Uterus (tissue), 4 donors: ENCODE results near the gene GPBP1L1. TPM values are rescaled to one million over a fixed set of nuclear protein-coding genes. Genes with fewer than 3 reads are reported as not detected.

Experiments
- DNase-seq, 2 donors: peaks; one replicate each; pipeline ENCODE4 v3.0.0-alpha.2; 2019 to 2020
- H3K27ac ChIP-seq, 2 donors: fragments of 200-600 bp; sonication (generic); 1 replicate in 1 of 2; 2 replicates in 1 of 2; pipeline ENCODE4 v1.5.1; 2016 to 2018
- H3K27me3 ChIP-seq, 2 donors: fragments of 200-600 bp; sonication (generic); one replicate each; pipeline ENCODE4 v1.5.1; 2018 to 2019; ENCODE audit warnings: control low read depth in 1 of 2
- H3K36me3 ChIP-seq, 2 donors: fragments of 200-600 bp; sonication (generic); one replicate each; pipeline ENCODE4 v1.5.1; 2019; ENCODE audit warnings: control low read depth in 1 of 2
- H3K4me1 ChIP-seq, 2 donors: fragments of 200-600 bp; sonication (generic); one replicate each; pipeline ENCODE4 v1.5.1; 2018 to 2019; ENCODE audit warnings: control low read depth in 1 of 2
- H3K4me3 ChIP-seq, 2 donors: fragments of 200-600 bp; sonication (generic); 1 replicate in 1 of 2; 2 replicates in 1 of 2; pipeline ENCODE4 v1.5.1; 2018 to 2019; ENCODE audit warnings: mild to moderate bottlenecking in 1 of 2
- H3K9me3 ChIP-seq, 2 donors: fragments of 200-600 bp; sonication (generic); one replicate each; pipeline ENCODE4 v1.5.1; 2019; ENCODE audit warnings: control low read depth in 1 of 2
- POLR2A ChIP-seq, 2 donors: fragments of 450-650 bp; IDR thresholded peaks; one replicate each; pipeline ENCODE4 v1.6.1; 2016; ENCODE audit warnings: antibody characterized with exemption in 2 of 2, mild to moderate bottlenecking in 1 of 2, moderate library complexity in 1 of 2
- intact Hi-C: fragments of 100-400 bp; cut with DNase I; formaldehyde crosslinking; loops from one replicate; pipeline ENCODE4 v1.15.1; 2023; ENCODE audit warnings: low total_unique reads
- total RNA-seq, 4 donors: library from RNA; depleted of rRNA in 3 of 4; stranded (reverse); fragments of >200 nt in 3 of 4; gene quantifications; one replicate each; pipeline versions ENCODE4 v1.1.0 to v1.2.4, GENCODE V29; 2014 to 2023
- TF ChIP-seq, protein P1 (sequence below), 4 experiments: fragments of 200-600 bp in 2 of 4; fragments of 450-650 bp in 2 of 4; sonication (generic) in 2 of 4; IDR thresholded peaks; one replicate each; pipeline ENCODE4 v1.5.1; 2016 to 2019; ENCODE audit warnings: antibody characterized with exemption in 4 of 4, mild to moderate bottlenecking in 2 of 4, moderate library complexity in 1 of 4
- donor health status: DM: yes; HTN: yes; CAD: no.

GPBP1L1 gene
- total RNA-seq, 4 donors from 2014 or later = 61.2 to 136 (median 109) TPM

DNA sequence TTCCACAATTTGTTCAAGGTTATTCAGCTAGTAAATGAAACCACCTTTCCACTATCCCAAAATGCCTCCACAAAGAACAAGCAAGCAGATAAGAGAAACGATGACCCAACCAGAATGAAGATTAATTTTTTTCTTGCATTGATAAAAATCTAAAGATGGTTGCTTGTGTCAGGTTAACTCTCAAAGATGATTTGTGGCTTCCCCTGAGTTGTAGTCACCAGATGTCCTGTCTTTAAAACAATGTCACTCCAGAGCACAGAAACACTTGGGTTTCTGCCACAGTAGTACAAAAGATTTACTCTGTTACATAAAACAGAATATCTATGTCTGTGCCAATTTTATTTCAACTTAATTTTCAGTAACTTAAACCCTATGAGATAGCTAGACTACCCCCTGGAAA, 51.1 kb downstream of the GPBP1L1 start:
- no peak for DNase-seq
- Histone ChIP-seq H3K27me3 (no peaks in the 10 kb centered on the region), H3K27ac (peak overlapping the region in 1 of 2 donors; percentile 64), H3K9me3 (no peaks in the 10 kb centered on the region), H3K4me3 (no peak overlapping the region), H3K36me3 (no peaks in the 10 kb centered on the region), H3K4me1 (no peaks in the 10 kb centered on the region)
- intact Hi-C loops = no loop called here
- TF ChIP-seq, protein P1, sequence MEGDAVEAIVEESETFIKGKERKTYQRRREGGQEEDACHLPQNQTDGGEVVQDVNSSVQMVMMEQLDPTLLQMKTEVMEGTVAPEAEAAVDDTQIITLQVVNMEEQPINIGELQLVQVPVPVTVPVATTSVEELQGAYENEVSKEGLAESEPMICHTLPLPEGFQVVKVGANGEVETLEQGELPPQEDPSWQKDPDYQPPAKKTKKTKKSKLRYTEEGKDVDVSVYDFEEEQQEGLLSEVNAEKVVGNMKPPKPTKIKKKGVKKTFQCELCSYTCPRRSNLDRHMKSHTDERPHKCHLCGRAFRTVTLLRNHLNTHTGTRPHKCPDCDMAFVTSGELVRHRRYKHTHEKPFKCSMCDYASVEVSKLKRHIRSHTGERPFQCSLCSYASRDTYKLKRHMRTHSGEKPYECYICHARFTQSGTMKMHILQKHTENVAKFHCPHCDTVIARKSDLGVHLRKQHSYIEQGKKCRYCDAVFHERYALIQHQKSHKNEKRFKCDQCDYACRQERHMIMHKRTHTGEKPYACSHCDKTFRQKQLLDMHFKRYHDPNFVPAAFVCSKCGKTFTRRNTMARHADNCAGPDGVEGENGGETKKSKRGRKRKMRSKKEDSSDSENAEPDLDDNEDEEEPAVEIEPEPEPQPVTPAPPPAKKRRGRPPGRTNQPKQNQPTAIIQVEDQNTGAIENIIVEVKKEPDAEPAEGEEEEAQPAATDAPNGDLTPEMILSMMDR (IDR thresholded peaks at IDR 0.05) = no peak
- no peak for TF ChIP-seq POLR2A (IDR thresholded peaks at IDR 0.05)

DNA sequence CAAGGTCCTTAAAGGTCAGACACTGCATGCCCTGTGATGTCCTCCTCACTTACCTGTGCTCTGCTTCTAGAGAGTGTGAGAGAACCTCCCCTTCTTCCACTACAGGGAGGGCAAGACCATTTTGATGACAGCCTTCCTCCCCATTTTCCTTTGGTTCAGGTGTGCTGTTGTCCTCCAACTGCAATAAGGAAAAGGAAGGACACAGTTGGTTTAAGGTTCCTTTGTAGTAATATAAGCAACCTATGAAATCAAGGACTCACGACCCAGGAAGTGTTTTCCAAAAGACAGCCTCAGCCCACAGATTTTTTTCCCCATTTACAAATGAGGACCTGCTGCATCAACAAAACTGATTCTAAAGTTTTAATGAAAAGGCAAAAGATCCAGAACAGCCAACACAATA, 55.9 kb downstream of the GPBP1L1 start:
- Histone ChIP-seq H3K27ac (peak overlapping the region in 1 of 2 donors; percentile 60), H3K36me3 (no peaks in the 10 kb centered on the region), H3K4me3 (no peak overlapping the region), H3K27me3 (no peaks in the 10 kb centered on the region), H3K4me1 (no peaks in the 10 kb centered on the region), H3K9me3 (no peaks in the 10 kb centered on the region)
- no peak for TF ChIP-seq POLR2A (IDR thresholded peaks at IDR 0.05)
- TF ChIP-seq, protein P1 (IDR thresholded peaks at IDR 0.05) = no peak
- intact Hi-C loops = no loop called here
- no peak for DNase-seq

DNA sequence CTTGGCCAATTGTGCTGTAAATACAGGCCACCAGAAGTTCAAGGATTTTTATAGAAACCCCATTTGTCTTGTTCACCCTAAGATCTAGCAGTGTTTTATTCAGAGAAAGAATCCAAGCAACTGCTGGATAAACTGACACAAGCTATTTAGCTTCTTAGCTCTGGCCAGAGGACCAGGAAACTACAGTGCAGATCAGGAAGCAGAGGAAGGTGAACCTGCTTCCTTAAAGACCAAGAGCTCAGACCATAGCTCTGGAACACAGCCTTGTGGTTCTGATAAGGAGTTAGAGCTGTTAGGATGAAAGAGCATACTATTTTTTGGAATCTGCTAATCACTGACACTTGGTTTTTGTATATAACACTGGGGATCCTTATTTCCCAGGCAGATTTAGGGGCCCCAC, 57.3 kb downstream of the GPBP1L1 start:
- Histone ChIP-seq H3K36me3 (no peaks in the 10 kb centered on the region), H3K27ac (peak overlapping the region; percentile 28 to 60), H3K27me3 (no peaks in the 10 kb centered on the region), H3K9me3 (no peaks in the 10 kb centered on the region), H3K4me1 (no peaks in the 10 kb centered on the region), H3K4me3 (no peak overlapping the region)
- DNase-seq = no peak
- no peak for TF ChIP-seq POLR2A (IDR thresholded peaks at IDR 0.05)
- TF ChIP-seq, protein P1 (IDR thresholded peaks at IDR 0.05) = no peak
- intact Hi-C loops = no loop called here

DNA sequence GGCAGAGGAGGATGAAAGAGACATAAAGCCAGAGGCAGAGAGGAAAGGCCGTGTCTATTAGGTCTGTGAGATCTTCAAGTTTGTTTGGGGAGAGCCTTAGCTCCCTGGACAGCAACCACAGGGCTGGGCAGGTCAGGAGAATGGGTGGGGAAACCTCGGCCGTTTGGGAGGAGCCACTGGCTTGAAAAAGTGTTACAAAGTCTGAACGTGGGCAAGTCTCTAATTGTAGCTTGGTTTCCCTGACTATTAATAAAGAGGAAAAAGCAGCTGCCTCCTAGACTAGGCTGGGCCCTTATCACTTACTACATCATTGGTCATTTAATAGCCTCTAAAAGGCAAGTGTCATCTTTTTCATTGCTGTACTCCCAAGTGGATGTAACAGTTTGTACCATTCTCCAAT, 62.4 kb downstream of the GPBP1L1 start, which contains the start of gene CCDC17:
Gene CCDC17 (minus strand): TSS at position 83 of the 400 bp plus-strand sequence. CDS start 145 bp downstream, outside the sequence.
- Histone ChIP-seq H3K9me3 (no peaks in the 10 kb centered on the region), H3K4me1 (no peaks in the 10 kb centered on the region), H3K36me3 (no peaks in the 10 kb centered on the region), H3K27ac (peak within 1 kb of the TSS; percentile 47 to 65), H3K27me3 (no peaks in the 10 kb centered on the region), H3K4me3 (peak within 1 kb of the TSS in 1 of 2 donors; percentile 35)
- no peak for DNase-seq
- intact Hi-C loops = no loop called here
- TF ChIP-seq, protein P1 (IDR thresholded peaks at IDR 0.05) = no peak
- TF ChIP-seq POLR2A (IDR thresholded peaks at IDR 0.05) = no peak

DNA sequence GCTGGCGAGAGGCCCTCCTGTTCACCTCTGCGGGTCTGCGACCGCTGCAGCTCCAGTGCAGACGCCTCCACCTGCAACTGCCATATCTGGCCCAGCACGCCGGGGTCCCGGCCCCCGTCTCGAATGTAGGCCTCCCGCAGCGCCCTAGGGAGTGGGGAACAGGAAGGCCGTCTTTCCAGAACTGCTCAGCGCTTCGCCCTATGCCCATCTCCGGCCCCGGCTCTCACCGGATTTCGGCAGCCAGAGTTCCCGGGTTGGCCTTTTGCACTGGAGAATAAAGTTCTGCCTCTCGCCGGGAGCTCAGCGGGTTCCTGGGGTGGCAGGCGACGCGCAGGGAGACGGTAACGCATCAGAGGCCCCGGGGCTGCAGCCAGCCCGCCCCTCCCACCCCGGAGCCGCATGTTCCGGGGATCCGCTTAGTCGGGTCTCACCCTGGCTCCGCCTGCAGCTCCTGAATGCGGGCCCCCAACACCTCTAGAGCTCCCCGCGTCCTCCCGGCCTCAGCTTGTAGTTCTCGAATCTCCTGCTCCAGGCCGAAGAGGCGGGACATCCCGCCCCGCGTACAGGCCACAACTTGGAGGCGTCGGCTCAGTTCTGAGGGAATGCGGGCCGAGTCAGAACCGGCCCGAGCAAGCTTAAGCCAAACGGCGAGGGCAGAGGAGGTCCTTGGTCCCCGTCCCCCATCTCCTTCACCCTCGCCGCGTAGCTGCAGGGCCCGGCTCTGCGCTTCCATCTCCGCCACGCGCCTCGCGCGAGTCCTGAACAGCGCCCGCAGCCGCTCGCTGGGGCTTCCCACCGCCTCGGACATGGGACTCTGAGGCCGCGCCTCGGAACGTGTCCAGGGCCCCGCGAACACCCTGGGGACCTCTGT, 63.6 kb downstream of the GPBP1L1 start:
- Histone ChIP-seq H3K4me1 (no peaks in the 10 kb centered on the region), H3K27ac (peak overlapping the region; percentile 47 to 65), H3K4me3 (peak overlapping the region in 1 of 2 donors; percentile 35), H3K9me3 (no peaks in the 10 kb centered on the region), H3K36me3 (no peaks in the 10 kb centered on the region), H3K27me3 (no peaks in the 10 kb centered on the region)
- intact Hi-C loops = no loop called here
- TF ChIP-seq, protein P1 (IDR thresholded peaks at IDR 0.05) = no peak
- no peak for TF ChIP-seq POLR2A (IDR thresholded peaks at IDR 0.05)
- DNase-seq = no peak
